SK-N-SH (cell line): ENCODE measurements around the gene SEC16A.

Experiments used
- EZH2phosphoT487 ChIP-seq: fragments of 200-600 bp; sonication (generic); IDR thresholded peaks from 2 replicates; pipeline ENCODE4 v1.6.1; 2017; ENCODE audit warnings: low read depth, mixed run types, mild to moderate bottlenecking, antibody characterized with exemption, moderate library complexity, borderline replicate concordance
- FOXJ3 ChIP-seq: sonication (generic); formaldehyde crosslinking; IDR thresholded peaks from 2 replicates; pipeline ENCODE4 v1.5.1; 2020; ENCODE audit warnings: mild to moderate bottlenecking, missing genetic modification reagents
- NFIC ChIP-seq: IDR thresholded peaks from 2 replicates; pipeline ENCODE4 v1.4.0; 2012; ENCODE audit warnings: borderline replicate concordance
- POLR2AphosphoS5 ChIP-seq: IDR thresholded peaks from 2 replicates; pipeline ENCODE4 v1.6.1; 2012; ENCODE audit warnings: low read depth, low read length
- RAD21 ChIP-seq: IDR thresholded peaks from 2 replicates; pipeline ENCODE4 v1.6.1; 2012; ENCODE audit warnings: mild to moderate bottlenecking, low read length
- TAF1 ChIP-seq: IDR thresholded peaks from 2 replicates; pipeline ENCODE4 v1.6.1; 2012; ENCODE audit warnings: low read depth, mild to moderate bottlenecking, low read length, moderate library complexity, borderline replicate concordance
- TF ChIP-seq, protein P1 (sequence below): fragments of 200-600 bp; sonication (generic); IDR thresholded peaks from 2 replicates; pipeline ENCODE4 v1.6.1; 2017; ENCODE audit warnings: antibody characterized with exemption, mild to moderate bottlenecking, moderate library complexity
- TF ChIP-seq, protein P2 (sequence below): IDR thresholded peaks from 2 replicates; pipeline ENCODE4 v1.4.0; 2012; ENCODE audit warnings: low read depth
- TF ChIP-seq, protein P3 (sequence below): IDR thresholded peaks from 2 replicates; pipeline ENCODE4; 2012
- TF ChIP-seq, protein P4 (sequence below): fragments of 150-350 bp; IDR thresholded peaks from 2 replicates; pipeline ENCODE4 v1.6.1; 2017; ENCODE audit warnings: antibody characterized with exemption, low read length, low read depth, borderline replicate concordance
- TF ChIP-seq, protein P5 (sequence below): IDR thresholded peaks from 2 replicates; pipeline ENCODE4 v1.6.1; 2012; ENCODE audit warnings: mild to moderate bottlenecking, low read depth, low read length, moderate library complexity

DNA sequence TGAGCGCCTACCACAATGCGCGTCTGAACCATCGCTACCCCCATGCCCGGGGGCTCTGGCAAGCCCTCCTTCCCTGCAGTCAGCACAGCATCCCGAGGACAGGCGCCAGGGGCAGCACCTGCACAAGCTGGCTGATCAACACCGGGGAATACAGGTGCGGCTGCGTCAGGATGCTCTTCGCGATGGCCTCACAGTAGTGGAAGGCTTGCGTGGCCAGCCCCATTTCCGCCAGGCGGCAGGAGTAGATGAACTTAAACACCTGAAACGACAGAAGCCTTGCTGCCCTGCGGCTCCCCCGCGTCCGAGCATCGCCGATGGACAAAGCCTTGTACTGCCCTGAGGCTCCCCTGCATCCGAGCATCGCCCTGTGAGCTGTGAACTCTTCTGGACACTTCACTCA, 25.5 kb downstream of the SEC16A start:
- TF ChIP-seq, protein P1, sequence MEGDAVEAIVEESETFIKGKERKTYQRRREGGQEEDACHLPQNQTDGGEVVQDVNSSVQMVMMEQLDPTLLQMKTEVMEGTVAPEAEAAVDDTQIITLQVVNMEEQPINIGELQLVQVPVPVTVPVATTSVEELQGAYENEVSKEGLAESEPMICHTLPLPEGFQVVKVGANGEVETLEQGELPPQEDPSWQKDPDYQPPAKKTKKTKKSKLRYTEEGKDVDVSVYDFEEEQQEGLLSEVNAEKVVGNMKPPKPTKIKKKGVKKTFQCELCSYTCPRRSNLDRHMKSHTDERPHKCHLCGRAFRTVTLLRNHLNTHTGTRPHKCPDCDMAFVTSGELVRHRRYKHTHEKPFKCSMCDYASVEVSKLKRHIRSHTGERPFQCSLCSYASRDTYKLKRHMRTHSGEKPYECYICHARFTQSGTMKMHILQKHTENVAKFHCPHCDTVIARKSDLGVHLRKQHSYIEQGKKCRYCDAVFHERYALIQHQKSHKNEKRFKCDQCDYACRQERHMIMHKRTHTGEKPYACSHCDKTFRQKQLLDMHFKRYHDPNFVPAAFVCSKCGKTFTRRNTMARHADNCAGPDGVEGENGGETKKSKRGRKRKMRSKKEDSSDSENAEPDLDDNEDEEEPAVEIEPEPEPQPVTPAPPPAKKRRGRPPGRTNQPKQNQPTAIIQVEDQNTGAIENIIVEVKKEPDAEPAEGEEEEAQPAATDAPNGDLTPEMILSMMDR = no peak
- TF ChIP-seq POLR2AphosphoS5 (no peak), NFIC (no peak), TAF1 (no peak), FOXJ3 (CRISPR knock-in tag) (no peak), RAD21 (no peak), EZH2phosphoT487 (no peak)
- TF ChIP-seq, protein P2, sequence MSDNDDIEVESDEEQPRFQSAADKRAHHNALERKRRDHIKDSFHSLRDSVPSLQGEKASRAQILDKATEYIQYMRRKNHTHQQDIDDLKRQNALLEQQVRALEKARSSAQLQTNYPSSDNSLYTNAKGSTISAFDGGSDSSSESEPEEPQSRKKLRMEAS = no peak
- TF ChIP-seq, protein P3, sequence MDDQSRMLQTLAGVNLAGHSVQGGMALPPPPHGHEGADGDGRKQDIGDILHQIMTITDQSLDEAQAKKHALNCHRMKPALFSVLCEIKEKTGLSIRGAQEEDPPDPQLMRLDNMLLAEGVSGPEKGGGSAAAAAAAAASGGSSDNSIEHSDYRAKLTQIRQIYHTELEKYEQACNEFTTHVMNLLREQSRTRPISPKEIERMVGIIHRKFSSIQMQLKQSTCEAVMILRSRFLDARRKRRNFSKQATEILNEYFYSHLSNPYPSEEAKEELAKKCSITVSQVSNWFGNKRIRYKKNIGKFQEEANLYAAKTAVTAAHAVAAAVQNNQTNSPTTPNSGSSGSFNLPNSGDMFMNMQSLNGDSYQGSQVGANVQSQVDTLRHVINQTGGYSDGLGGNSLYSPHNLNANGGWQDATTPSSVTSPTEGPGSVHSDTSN = no peak
- TF ChIP-seq, protein P4, sequence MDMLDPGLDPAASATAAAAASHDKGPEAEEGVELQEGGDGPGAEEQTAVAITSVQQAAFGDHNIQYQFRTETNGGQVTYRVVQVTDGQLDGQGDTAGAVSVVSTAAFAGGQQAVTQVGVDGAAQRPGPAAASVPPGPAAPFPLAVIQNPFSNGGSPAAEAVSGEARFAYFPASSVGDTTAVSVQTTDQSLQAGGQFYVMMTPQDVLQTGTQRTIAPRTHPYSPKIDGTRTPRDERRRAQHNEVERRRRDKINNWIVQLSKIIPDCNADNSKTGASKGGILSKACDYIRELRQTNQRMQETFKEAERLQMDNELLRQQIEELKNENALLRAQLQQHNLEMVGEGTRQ = no peak
- TF ChIP-seq, protein P5, sequence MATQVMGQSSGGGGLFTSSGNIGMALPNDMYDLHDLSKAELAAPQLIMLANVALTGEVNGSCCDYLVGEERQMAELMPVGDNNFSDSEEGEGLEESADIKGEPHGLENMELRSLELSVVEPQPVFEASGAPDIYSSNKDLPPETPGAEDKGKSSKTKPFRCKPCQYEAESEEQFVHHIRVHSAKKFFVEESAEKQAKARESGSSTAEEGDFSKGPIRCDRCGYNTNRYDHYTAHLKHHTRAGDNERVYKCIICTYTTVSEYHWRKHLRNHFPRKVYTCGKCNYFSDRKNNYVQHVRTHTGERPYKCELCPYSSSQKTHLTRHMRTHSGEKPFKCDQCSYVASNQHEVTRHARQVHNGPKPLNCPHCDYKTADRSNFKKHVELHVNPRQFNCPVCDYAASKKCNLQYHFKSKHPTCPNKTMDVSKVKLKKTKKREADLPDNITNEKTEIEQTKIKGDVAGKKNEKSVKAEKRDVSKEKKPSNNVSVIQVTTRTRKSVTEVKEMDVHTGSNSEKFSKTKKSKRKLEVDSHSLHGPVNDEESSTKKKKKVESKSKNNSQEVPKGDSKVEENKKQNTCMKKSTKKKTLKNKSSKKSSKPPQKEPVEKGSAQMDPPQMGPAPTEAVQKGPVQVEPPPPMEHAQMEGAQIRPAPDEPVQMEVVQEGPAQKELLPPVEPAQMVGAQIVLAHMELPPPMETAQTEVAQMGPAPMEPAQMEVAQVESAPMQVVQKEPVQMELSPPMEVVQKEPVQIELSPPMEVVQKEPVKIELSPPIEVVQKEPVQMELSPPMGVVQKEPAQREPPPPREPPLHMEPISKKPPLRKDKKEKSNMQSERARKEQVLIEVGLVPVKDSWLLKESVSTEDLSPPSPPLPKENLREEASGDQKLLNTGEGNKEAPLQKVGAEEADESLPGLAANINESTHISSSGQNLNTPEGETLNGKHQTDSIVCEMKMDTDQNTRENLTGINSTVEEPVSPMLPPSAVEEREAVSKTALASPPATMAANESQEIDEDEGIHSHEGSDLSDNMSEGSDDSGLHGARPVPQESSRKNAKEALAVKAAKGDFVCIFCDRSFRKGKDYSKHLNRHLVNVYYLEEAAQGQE = no peak
